ENCODE results near the gene PACSIN2. TPM values are rescaled to one million over a fixed set of nuclear protein-coding genes. Genes with fewer than 3 reads are reported as not detected.

The PACSIN2 gene
- total RNA-seq, 1 experiment from 2014 or later: 70.5 TPM

DNA sequence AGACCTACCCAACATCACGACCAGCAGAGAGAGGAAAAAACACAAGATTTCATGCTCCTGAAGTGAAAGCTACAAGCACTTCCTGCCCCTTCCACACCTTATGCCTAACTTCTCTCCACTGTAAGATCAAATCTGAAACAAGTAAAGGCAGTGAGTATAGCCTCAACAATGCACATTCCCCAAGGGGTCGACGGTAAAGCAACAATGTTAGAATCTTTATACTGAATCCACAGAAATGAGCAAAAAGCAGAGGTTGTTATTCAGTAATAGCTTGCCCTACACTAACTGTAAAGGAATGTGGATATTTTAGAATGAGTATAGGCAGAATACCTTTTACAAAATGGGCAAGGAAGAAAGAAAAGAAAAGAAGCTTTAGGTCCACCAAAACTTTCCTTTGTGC lies 173.5 kb downstream of the PACSIN2 start:
- no peak for DNase-seq (ENCODE audit: low spot score)
- Mint-ChIP-seq H3K9me3 (no peaks in the 10 kb centered on the region), H3K27ac (peak overlapping the region; percentile 1; the same call in 1 of the 2 replicates), H3K4me1 (no peaks in the 10 kb centered on the region), H3K4me3 (no peak overlapping the region), H3K36me3 (peaks cover 7% of the 10 kb centered on the region; the same call in 1 of the 2 replicates), H3K27me3 (ENCODE audit: low read depth) (no peaks in the 10 kb centered on the region)
- ChIA-PET CTCF (interaction anchor here (0.7 to 1.6 kb wide), 3 partner anchors 22 to 219 kb away, joined by 3 to 5 read pairs (median 4); no protein-coding TSS in a partner anchor), POLR2A (interaction anchor here (0.7 kb wide), 1 partner anchor 15 kb away, joined by 3 read pairs; no protein-coding TSS in a partner anchor)
- TF ChIP-seq FOXK1 (CRISPR knock-in tag; IDR thresholded peaks at IDR 0.05) (no peak), TCF7 (CRISPR knock-in tag; IDR thresholded peaks at IDR 0.05; ENCODE audit: low read depth) (no peak), JAZF1 (CRISPR knock-in tag; IDR thresholded peaks at IDR 0.05) (no peak), GRHL2 (CRISPR knock-in tag; IDR thresholded peaks at IDR 0.05; ENCODE audit: insufficient replicate concordance, severe bottlenecking) (no peak), CREB1 (CRISPR knock-in tag; IDR thresholded peaks at IDR 0.05) (no peak), ATF1 (CRISPR knock-in tag; IDR thresholded peaks at IDR 0.05) (no peak), RELA (CRISPR knock-in tag; IDR thresholded peaks at IDR 0.05; ENCODE audit: borderline replicate concordance) (no peak), SOX15 (CRISPR knock-in tag; IDR thresholded peaks at IDR 0.05) (no peak), ZNF121 (CRISPR knock-in tag; IDR thresholded peaks at IDR 0.05) (no peak), SMAD4 (CRISPR knock-in tag; IDR thresholded peaks at IDR 0.05) (no peak), NFATC4 (CRISPR knock-in tag; IDR thresholded peaks at IDR 0.05) (no peak), GABPB1 (CRISPR knock-in tag; IDR thresholded peaks at IDR 0.05) (no peak), NFE2L1 (CRISPR knock-in tag; IDR thresholded peaks at IDR 0.05) (no peak)
- TF ChIP-seq, protein P1, sequence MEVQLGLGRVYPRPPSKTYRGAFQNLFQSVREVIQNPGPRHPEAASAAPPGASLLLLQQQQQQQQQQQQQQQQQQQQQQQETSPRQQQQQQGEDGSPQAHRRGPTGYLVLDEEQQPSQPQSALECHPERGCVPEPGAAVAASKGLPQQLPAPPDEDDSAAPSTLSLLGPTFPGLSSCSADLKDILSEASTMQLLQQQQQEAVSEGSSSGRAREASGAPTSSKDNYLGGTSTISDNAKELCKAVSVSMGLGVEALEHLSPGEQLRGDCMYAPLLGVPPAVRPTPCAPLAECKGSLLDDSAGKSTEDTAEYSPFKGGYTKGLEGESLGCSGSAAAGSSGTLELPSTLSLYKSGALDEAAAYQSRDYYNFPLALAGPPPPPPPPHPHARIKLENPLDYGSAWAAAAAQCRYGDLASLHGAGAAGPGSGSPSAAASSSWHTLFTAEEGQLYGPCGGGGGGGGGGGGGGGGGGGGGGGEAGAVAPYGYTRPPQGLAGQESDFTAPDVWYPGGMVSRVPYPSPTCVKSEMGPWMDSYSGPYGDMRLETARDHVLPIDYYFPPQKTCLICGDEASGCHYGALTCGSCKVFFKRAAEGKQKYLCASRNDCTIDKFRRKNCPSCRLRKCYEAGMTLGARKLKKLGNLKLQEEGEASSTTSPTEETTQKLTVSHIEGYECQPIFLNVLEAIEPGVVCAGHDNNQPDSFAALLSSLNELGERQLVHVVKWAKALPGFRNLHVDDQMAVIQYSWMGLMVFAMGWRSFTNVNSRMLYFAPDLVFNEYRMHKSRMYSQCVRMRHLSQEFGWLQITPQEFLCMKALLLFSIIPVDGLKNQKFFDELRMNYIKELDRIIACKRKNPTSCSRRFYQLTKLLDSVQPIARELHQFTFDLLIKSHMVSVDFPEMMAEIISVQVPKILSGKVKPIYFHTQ (CRISPR knock-in tag; IDR thresholded peaks at IDR 0.05): no peak
- TF ChIP-seq, protein P2, sequence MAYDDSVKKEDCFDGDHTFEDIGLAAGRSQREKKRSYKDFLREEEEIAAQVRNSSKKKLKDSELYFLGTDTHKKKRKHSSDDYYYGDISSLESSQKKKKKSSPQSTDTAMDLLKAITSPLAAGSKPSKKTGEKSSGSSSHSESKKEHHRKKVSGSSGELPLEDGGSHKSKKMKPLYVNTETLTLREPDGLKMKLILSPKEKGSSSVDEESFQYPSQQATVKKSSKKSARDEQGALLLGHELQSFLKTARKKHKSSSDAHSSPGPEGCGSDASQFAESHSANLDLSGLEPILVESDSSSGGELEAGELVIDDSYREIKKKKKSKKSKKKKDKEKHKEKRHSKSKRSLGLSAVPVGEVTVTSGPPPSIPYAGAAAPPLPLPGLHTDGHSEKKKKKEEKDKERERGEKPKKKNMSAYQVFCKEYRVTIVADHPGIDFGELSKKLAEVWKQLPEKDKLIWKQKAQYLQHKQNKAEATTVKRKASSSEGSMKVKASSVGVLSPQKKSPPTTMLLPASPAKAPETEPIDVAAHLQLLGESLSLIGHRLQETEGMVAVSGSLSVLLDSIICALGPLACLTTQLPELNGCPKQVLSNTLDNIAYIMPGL (CRISPR knock-in tag; IDR thresholded peaks at IDR 0.05): no peak
- TF ChIP-seq, protein P3, sequence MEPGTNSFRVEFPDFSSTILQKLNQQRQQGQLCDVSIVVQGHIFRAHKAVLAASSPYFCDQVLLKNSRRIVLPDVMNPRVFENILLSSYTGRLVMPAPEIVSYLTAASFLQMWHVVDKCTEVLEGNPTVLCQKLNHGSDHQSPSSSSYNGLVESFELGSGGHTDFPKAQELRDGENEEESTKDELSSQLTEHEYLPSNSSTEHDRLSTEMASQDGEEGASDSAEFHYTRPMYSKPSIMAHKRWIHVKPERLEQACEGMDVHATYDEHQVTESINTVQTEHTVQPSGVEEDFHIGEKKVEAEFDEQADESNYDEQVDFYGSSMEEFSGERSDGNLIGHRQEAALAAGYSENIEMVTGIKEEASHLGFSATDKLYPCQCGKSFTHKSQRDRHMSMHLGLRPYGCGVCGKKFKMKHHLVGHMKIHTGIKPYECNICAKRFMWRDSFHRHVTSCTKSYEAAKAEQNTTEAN (CRISPR knock-in tag; IDR thresholded peaks at IDR 0.05): no peak
- TF ChIP-seq, protein P4, sequence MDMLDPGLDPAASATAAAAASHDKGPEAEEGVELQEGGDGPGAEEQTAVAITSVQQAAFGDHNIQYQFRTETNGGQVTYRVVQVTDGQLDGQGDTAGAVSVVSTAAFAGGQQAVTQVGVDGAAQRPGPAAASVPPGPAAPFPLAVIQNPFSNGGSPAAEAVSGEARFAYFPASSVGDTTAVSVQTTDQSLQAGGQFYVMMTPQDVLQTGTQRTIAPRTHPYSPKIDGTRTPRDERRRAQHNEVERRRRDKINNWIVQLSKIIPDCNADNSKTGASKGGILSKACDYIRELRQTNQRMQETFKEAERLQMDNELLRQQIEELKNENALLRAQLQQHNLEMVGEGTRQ (CRISPR knock-in tag; IDR thresholded peaks at IDR 0.05): no peak
- TF ChIP-seq, protein P5, sequence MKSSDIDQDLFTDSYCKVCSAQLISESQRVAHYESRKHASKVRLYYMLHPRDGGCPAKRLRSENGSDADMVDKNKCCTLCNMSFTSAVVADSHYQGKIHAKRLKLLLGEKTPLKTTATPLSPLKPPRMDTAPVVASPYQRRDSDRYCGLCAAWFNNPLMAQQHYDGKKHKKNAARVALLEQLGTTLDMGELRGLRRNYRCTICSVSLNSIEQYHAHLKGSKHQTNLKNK (CRISPR knock-in tag; IDR thresholded peaks at IDR 0.05): no peak
- TF ChIP-seq, protein P6, sequence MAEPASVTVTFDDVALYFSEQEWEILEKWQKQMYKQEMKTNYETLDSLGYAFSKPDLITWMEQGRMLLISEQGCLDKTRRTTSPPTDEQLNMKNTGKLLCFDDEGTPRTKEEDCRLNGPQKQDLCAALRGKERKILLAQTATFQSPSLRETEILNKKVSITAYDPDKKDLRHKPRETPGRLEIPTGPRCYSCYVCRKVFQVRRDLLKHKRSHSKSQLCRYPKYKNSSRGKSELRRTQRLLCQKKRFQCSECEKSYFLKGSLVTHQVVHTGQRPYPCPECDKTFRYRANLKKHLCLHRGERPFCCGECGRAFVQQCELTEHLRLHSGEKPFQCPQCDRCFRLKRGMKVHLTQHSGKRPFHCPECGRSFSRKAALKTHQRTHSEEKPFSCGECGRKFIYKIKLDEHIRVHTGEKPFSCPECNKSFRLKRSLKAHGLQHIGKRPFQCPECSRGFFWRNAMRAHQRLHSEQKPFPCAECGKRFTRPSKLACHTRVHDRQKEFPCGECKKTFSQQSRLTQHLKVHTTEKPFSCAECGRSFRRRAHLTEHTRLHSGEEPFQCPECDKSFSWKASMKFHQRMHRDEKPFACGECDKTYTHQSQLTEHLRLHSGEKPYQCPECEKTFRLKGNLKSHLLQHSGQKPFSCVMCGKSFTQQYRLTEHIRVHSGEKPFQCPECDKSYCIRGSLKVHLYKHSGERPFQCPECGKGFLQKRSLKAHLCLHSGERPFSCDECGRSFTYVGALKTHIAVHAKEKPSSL (CRISPR knock-in tag; conservative IDR thresholded peaks at IDR 0.05): no peak
- TF ChIP-seq, protein P7, sequence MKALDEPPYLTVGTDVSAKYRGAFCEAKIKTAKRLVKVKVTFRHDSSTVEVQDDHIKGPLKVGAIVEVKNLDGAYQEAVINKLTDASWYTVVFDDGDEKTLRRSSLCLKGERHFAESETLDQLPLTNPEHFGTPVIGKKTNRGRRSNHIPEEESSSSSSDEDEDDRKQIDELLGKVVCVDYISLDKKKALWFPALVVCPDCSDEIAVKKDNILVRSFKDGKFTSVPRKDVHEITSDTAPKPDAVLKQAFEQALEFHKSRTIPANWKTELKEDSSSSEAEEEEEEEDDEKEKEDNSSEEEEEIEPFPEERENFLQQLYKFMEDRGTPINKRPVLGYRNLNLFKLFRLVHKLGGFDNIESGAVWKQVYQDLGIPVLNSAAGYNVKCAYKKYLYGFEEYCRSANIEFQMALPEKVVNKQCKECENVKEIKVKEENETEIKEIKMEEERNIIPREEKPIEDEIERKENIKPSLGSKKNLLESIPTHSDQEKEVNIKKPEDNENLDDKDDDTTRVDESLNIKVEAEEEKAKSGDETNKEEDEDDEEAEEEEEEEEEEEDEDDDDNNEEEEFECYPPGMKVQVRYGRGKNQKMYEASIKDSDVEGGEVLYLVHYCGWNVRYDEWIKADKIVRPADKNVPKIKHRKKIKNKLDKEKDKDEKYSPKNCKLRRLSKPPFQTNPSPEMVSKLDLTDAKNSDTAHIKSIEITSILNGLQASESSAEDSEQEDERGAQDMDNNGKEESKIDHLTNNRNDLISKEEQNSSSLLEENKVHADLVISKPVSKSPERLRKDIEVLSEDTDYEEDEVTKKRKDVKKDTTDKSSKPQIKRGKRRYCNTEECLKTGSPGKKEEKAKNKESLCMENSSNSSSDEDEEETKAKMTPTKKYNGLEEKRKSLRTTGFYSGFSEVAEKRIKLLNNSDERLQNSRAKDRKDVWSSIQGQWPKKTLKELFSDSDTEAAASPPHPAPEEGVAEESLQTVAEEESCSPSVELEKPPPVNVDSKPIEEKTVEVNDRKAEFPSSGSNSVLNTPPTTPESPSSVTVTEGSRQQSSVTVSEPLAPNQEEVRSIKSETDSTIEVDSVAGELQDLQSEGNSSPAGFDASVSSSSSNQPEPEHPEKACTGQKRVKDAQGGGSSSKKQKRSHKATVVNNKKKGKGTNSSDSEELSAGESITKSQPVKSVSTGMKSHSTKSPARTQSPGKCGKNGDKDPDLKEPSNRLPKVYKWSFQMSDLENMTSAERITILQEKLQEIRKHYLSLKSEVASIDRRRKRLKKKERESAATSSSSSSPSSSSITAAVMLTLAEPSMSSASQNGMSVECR (CRISPR knock-in tag; IDR thresholded peaks at IDR 0.05; ENCODE audit: borderline replicate concordance): no peak
- ATAC-seq: no peak
